ENCODE results near the gene SPTB.

SPTB gene

DNA sequence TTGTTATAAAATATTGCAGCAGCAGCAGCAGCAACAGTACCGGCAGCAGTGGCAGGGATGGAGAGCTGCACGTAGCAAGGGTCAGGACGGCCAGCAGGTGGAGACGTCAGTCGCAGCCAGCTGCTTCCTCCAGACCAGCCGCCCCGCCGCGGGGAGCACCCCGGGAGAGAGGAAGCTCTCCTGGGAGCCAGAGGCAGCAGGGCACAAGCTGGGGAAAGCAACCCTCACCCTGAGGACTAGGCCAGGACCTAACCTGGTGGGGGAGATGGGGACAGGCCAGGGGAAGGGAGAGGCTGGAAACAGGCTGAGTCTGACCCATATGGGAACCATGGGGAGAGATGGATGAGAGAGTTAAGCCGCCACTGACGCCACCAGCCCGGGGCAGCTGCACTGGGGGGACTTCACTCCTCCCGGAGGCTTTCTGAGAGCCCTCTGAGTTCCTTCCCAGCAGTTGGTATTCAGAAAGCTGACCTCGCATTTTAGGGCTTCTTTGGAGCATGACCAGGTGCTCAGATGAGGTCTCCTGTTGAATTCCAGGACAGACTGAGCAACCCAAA is 56.3 kb downstream of the SPTB start:
- DNase-seq (ENCODE audit: low spot score): peak; percentile 90
- TF ChIP-seq, protein P1, sequence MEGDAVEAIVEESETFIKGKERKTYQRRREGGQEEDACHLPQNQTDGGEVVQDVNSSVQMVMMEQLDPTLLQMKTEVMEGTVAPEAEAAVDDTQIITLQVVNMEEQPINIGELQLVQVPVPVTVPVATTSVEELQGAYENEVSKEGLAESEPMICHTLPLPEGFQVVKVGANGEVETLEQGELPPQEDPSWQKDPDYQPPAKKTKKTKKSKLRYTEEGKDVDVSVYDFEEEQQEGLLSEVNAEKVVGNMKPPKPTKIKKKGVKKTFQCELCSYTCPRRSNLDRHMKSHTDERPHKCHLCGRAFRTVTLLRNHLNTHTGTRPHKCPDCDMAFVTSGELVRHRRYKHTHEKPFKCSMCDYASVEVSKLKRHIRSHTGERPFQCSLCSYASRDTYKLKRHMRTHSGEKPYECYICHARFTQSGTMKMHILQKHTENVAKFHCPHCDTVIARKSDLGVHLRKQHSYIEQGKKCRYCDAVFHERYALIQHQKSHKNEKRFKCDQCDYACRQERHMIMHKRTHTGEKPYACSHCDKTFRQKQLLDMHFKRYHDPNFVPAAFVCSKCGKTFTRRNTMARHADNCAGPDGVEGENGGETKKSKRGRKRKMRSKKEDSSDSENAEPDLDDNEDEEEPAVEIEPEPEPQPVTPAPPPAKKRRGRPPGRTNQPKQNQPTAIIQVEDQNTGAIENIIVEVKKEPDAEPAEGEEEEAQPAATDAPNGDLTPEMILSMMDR (IDR thresholded peaks at IDR 0.05; ENCODE audit: borderline replicate concordance, control extremely low read depth, extremely low read depth, insufficient read depth, missing control alignments): peak; percentile 87
- in situ Hi-C loops (cut with MboI; ENCODE audit: low sequenced_read_pairs, unreplicated experiment): loop anchor here (5.0 kb wide), 1 partner anchor 64 kb away; no protein-coding TSS in a partner anchor

DNA sequence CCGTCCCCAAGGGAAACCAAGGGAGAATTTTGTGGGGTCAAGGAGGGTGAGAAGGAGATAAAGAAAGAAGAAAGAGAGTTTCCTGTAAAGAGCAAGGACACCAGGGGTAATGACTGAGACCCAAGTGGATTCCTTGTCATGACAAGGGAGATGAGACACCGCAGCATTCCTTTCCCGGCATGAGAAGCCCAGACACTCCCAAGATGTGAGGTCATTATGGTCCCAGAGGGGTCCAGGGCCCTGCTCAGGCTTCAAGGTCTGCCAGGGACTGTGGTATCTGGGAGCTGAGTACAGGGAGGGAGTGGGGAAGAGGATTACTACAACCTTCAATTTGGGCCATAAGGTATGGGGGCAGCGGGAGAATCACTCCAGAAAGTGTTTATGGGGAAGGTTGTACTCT is 58.1 kb downstream of the SPTB start:
- no peak for DNase-seq (ENCODE audit: low spot score)
- in situ Hi-C loops (cut with MboI; ENCODE audit: low sequenced_read_pairs, unreplicated experiment): loop anchor here (5.0 kb wide), 1 partner anchor 66 kb away; no protein-coding TSS in a partner anchor
- TF ChIP-seq, protein P1 (IDR thresholded peaks at IDR 0.05; ENCODE audit: borderline replicate concordance, control extremely low read depth, extremely low read depth, insufficient read depth, missing control alignments): no peak

DNA sequence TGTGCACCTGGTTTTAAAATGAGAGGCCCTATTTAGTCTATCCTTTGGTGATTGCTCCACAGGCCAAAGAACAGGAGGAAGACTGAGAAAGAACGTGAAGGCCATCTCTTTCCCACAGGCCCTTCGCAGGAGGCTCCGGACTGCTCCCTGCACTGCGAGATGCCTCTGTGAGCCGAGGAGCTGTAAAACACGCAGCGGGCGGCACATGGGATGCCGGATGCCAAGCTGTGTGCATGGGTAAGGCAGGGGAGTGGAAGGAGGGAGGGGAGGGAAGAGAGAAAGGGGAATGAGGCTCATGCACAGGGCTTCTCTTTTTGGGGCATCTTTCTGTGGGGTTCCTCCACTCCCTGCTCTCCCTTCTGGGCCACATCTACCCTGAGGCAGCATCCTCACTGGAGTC is 61.6 kb downstream of the SPTB start:
- in situ Hi-C loops (cut with MboI; ENCODE audit: low sequenced_read_pairs, unreplicated experiment): no loop called here
- DNase-seq (ENCODE audit: low spot score): no peak
- TF ChIP-seq, protein P1 (IDR thresholded peaks at IDR 0.05; ENCODE audit: borderline replicate concordance, control extremely low read depth, extremely low read depth, insufficient read depth, missing control alignments): no peak

DNA sequence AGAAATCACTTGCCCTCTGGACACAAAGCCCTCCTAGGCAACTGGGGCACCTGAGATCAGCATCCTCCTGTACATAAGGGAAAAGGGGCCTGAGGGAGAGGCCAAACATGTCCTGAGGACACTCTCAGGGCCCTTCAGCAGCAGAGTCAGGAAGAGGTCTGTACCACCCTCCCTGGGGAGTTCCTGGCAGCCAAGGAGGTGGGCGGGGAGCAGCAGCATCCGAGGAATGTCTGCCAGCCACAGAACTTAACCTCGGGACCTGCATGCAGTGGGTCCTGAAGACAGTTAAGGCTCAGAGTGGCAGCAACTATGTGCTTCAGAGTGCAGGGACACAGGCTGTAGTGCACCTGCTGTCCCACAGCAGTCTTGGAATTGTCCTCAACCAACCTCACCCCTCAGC is 62.1 kb downstream of the SPTB start:
- no peak for DNase-seq (ENCODE audit: low spot score)
- TF ChIP-seq, protein P1 (IDR thresholded peaks at IDR 0.05; ENCODE audit: borderline replicate concordance, control extremely low read depth, extremely low read depth, insufficient read depth, missing control alignments): no peak
- in situ Hi-C loops (cut with MboI; ENCODE audit: low sequenced_read_pairs, unreplicated experiment): no loop called here

DNA sequence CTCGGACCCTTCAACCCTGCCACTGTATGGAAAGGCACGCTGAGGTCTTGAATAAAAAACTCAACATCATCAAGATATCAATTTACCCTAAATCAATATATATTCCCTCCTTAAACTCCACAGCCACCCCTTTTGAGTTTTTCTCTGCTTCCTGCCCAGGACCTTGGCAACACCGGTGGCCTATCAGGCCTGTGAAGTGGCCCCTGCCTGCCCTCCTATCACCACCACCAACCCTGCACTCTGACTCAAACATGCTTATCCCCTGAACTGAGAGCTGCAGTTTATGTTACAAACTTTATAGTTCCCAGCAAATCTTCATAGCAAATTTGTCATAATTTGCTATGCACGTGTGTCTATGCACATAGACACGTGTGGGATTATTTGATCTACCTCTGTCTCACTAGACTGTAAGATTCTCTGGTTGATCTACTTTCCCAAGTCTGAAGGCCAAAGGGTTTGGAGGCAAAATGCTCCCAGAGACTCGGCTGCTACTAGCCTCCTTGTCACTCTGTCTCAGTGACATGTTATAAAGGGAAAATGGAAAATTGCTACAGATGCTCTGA is 63.4 kb downstream of the SPTB start:
- TF ChIP-seq, protein P1 (IDR thresholded peaks at IDR 0.05; ENCODE audit: borderline replicate concordance, control extremely low read depth, extremely low read depth, insufficient read depth, missing control alignments): no peak
- in situ Hi-C loops (cut with MboI; ENCODE audit: low sequenced_read_pairs, unreplicated experiment): no loop called here
- no peak for DNase-seq (ENCODE audit: low spot score)

DNA sequence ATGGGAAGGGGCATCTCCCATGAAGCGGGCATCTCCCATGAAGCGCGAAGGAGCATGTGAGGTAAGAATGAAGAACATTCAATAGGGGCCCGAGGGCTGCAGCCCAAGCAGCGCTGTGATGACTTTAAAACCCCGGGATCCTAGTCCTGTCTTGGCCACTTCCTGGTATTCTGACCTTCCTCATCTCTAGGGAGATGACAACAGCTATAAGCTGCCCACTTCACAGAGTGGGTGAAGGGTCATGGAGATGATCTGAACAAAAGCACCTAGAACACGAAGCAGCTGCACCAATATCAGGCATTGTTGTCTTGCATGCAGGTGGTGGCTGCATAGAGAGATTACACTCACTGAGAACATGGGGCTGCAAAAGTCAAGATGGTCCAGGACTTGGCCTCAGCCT is 64.5 kb downstream of the SPTB start:
- TF ChIP-seq, protein P1 (IDR thresholded peaks at IDR 0.05; ENCODE audit: borderline replicate concordance, control extremely low read depth, extremely low read depth, insufficient read depth, missing control alignments): no peak
- in situ Hi-C loops (cut with MboI; ENCODE audit: low sequenced_read_pairs, unreplicated experiment): no loop called here
- no peak for DNase-seq (ENCODE audit: low spot score)
